Heart left ventricle (tissue), 13 donors: ENCODE measurements around the gene SEC14L1.

Experiments used
- CTCF ChIP-seq, 12 donors: fragments of 200-600 bp; sonication (generic) in 4 of 12; IDR thresholded peaks; one replicate each; pipeline versions ENCODE4 v1.5.0 to v1.8.0; 2018 to 2022; ENCODE audit warnings: antibody characterized with exemption in 12 of 12, mild to moderate bottlenecking in 5 of 12
- POLR2A ChIP-seq, 2 donors: fragments of 450-650 bp; IDR thresholded peaks; one replicate each; pipeline ENCODE4 v1.6.1; 2017; ENCODE audit warnings: antibody characterized with exemption in 2 of 2, mild to moderate bottlenecking in 2 of 2, moderate library complexity in 2 of 2
- donor health status: ischemic (EF 13 %, LVEDD 7.1; RV severe dilation, severe dysfunction).
- donor health status: DM: no; HTN: yes; CAD: no.
- donor health status: DM: no; HTN: no; CAD: no.
- donor health status: ischemic (EF 25% LVEDD 6.9; RV normal size, moderate dysfunction).
- donor health status: ischemic (EF 25% LVEDD 5.7; RV mildly dilated, moderate dysfunction).
- donor health status: ischemic (EF 35%, LVEDD 5.7; RV mildly dilated, moderate dysfunction).
- donor health status: nonischemic (EF 11% LVEDD 7.7; RV severe dilation, severe dysfunction).
- donor health status: DM: yes; HTN: yes; CAD: no.
- donor health status: PGD.
- donor health status: ischemic (EF 29% LVEDD 5.4; RV normal size, mild dysfunction).
- donor health status: nonischemic (EF 23%, LVEDD 6.1; RV moderate dilation, normal function).

- TF ChIP-seq CTCF (IDR thresholded peaks at IDR 0.05) (no peak), POLR2A (IDR thresholded peaks at IDR 0.05) (no peak)
These were observed 4.4 kb downstream of the SEC14L1 start for GRCh38 chr17:77145224-77145611.
